ENCODE results near the gene ADCY2. TPM values are rescaled to one million over a fixed set of nuclear protein-coding genes. Genes with fewer than 3 reads are reported as not detected.

Gene ADCY2
- polyA plus RNA-seq (2012; ENCODE audit: missing spikeins), result not detected

DNA sequence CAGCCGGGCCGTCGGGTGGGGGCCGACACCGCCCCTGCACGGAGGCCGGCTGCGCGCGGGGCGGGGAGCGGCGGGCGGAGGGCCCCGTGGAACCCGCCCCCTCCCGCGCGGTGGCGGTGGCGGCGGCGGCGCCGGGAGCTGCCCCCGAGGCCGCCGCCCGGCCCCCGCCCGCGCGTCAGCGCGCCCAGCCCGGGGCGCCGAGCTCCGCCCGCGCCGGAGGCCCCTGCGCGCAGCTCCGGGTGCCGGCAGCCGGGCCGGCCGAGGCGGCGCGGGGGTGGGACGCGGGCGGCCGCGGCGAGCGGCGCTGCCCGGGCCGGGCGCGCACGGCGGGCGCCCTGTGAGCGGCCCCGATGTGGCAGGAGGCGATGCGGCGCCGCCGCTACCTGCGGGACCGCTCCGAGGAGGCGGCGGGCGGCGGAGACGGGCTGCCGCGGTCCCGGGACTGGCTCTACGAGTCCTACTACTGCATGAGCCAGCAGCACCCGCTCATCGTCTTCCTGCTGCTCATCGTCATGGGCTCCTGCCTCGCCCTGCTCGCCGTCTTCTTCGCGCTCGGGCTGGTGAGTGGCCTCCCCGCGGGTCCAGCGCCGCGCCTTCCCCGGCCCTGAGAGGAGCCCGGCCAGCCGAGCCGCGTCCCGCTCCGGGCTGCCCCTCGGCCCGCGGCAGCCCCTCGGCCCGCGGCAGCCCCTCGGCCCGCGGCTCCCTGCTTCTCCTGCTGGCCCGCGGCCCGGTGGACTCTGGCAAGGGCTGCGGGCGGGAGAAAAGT is at the start of gene ADCY2:
ADCY2 (plus strand) TSS at position 192 of the 766 bp plus-strand sequence; CDS start at position 351, 159 bp downstream.
- no peak for FAIRE-seq
- no peak for DNase-seq (ENCODE audit: insufficient read length)
- no peak for TF ChIP-seq TAF1 (IDR thresholded peaks at IDR 0.05; ENCODE audit: borderline replicate concordance, low read depth, low read length)
- TF ChIP-seq POLR2AphosphoS5 (IDR thresholded peaks at IDR 0.05; ENCODE audit: low read depth, low read length), result no peak
- no peak for TF ChIP-seq POLR2A (IDR thresholded peaks at IDR 0.05; ENCODE audit: low read depth, low read length)

DNA sequence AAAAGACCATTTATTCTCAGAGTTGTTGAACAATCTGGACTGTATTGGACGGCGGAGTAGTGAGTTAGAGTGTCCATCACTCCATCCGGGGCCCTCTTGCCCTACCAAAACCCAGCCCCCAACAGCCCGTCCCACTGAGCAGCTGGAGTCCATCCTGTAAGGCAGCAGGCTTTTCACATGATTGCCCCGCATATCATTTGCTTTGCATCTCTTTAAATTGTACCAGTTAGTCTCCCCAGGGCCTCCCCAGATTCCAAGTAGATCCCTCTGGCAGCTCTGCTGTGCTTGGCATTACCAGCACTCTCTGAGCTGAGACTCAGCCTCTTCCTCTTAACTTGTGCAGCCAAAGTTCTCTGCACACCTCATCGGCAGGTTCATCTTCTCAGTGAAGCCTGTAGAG is 48.6 kb upstream of the ADCY2 start:
- DNase-seq (ENCODE audit: insufficient read length) (no peak), FAIRE-seq (no peak)
- TF ChIP-seq POLR2AphosphoS5 (IDR thresholded peaks at IDR 0.05; ENCODE audit: low read depth, low read length) (no peak), POLR2A (IDR thresholded peaks at IDR 0.05; ENCODE audit: low read depth, low read length) (no peak), TAF1 (IDR thresholded peaks at IDR 0.05; ENCODE audit: borderline replicate concordance, low read depth, low read length) (no peak)

DNA sequence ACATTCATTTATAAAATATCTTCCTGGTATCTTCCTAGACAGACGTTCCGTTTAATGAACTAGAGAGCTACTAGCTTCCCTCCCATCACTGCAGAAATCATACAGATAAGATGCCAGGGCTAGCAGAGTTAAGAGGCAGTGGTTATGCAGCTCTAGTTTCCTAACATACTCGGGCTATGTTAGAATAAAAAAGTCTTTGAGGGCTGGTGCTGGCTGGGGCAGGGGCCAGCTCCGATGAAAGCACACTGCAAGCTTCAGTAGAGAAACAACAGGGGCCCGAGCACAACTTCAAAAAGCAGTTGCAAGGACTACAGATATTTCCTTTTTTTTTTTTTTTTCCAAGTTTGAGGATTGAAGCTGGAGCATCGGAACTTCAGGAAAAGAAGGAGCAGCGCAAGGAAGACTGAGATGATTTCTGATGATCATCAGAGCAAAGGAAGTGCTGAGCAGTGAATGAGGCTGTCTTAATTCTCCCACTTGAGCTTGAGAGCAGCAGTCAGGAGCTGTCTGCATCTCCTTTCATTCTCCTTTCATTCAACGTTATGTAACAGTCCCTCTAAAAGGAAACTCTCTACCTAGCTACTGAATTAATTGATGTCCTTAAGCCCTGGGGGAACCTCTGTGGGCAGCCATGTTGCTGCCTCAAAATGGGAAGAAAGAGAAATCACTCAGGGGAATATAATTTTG is 47.6 kb upstream of the ADCY2 start:
- FAIRE-seq (no peak), DNase-seq (ENCODE audit: insufficient read length) (no peak)
- TF ChIP-seq POLR2AphosphoS5 (IDR thresholded peaks at IDR 0.05; ENCODE audit: low read depth, low read length) (no peak), TAF1 (IDR thresholded peaks at IDR 0.05; ENCODE audit: borderline replicate concordance, low read depth, low read length) (no peak), POLR2A (IDR thresholded peaks at IDR 0.05; ENCODE audit: low read depth, low read length) (no peak)

DNA sequence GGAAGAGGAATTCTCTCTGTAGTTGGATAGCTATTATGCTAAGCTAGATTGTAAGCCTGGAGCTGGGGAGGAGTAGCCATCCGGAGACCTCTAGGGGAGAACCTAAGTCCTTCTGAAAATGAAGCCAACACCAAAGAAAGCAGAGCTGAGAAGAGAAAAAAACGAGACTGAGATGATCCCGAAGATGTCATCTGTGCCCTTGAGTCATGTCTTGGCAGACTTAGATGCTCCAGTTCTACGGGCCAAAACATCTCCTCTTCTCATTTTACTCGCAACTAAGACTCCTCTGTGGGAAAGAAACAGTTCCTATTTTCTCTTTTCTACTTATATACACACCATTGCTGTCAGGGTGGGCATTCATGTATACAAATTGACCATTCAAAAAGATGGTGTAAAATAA is 34.3 kb upstream of the ADCY2 start:
- FAIRE-seq (no peak), DNase-seq (ENCODE audit: insufficient read length) (no peak)
- no peak for TF ChIP-seq TAF1 (IDR thresholded peaks at IDR 0.05; ENCODE audit: borderline replicate concordance, low read depth, low read length)
- no peak for TF ChIP-seq POLR2AphosphoS5 (IDR thresholded peaks at IDR 0.05; ENCODE audit: low read depth, low read length)
- no peak for TF ChIP-seq POLR2A (IDR thresholded peaks at IDR 0.05; ENCODE audit: low read depth, low read length)

DNA sequence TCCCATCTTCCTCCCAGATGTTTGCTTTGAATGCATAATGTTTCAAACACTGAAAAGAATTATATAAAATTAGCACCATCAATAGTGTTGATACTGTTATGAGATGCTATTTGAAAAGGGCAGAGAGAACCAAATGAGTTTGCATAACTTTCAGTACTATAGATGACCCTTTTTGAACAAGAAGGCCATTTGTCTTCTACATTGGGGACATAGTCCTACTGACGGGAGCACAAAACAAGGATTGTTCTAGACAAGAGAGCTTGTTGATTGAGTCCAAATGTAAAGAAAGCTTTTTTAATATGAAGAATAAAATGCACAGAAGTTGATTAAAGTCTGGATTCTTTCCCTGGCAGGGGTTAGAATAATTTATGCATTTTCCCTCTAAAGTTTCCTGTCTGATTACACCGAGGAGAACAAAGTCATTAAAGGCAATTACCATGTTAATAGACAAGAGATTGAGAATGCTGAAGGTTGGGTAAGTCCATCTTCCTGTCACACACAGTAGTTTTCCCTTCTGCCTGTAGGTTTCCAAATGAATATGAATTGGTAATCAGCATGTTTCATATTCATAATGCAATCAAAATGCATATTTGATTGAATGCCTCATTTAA is 32.8 kb upstream of the ADCY2 start:
- no peak for FAIRE-seq
- TF ChIP-seq TAF1 (IDR thresholded peaks at IDR 0.05; ENCODE audit: borderline replicate concordance, low read depth, low read length) (no peak), POLR2A (IDR thresholded peaks at IDR 0.05; ENCODE audit: low read depth, low read length) (no peak), POLR2AphosphoS5 (IDR thresholded peaks at IDR 0.05; ENCODE audit: low read depth, low read length) (no peak)
- DNase-seq (ENCODE audit: insufficient read length), result no peak

DNA sequence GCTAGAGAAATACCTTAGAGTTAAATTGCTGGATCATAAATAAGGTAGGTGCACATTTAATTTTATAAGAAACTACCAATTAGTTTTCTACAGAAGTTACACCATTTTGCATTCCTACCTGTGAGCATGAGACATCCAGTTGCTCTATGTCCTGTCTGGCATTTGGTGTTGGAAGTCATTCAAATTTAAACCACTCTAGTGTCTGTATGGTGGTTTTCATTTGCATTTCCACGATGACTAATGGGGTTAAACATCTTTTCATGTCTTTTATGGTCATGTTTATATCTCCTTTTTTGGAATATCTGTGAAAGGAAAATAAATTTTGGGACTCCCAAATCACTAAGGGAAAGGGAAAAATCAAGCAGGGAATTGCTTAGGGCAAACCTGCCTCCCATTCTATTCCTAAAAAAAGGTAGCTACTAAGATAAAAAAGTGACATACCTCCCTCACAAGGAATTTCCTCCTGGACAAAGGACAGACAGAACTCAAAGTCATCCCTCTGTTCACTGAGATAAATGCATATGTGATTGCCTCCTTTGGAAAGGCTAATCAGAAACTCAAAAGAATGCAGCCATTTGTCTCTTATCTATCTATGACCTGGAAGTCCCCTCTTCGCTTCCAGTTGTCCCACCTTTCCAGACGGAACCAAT is 31.6 kb upstream of the ADCY2 start:
- TF ChIP-seq POLR2AphosphoS5 (IDR thresholded peaks at IDR 0.05; ENCODE audit: low read depth, low read length), result no peak
- no peak for TF ChIP-seq POLR2A (IDR thresholded peaks at IDR 0.05; ENCODE audit: low read depth, low read length)
- TF ChIP-seq TAF1 (IDR thresholded peaks at IDR 0.05; ENCODE audit: borderline replicate concordance, low read depth, low read length), result no peak
- FAIRE-seq (no peak), DNase-seq (ENCODE audit: insufficient read length) (no peak)

DNA sequence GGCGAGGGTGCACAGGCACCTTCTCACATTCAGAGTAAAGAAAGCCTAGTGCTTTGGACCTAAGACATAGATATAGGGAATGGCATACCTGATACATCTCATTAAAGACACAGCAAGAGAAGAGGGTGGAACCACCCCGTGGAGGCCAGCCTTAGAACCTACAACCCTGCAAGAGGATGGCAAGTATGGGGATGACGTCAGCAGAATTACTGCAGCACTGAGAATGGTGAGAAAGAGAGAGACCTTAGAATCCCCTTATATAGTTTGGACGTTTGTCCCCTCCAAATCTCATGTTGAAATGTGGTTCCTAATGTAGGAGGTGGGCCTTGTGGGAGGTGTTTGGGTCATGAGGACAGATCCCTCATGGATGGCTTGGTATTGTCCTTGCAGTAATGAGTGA is 28.2 kb upstream of the ADCY2 start:
- DNase-seq (ENCODE audit: insufficient read length) (no peak), FAIRE-seq (no peak)
- TF ChIP-seq POLR2A (IDR thresholded peaks at IDR 0.05; ENCODE audit: low read depth, low read length), result no peak
- no peak for TF ChIP-seq POLR2AphosphoS5 (IDR thresholded peaks at IDR 0.05; ENCODE audit: low read depth, low read length)
- TF ChIP-seq TAF1 (IDR thresholded peaks at IDR 0.05; ENCODE audit: borderline replicate concordance, low read depth, low read length), result no peak

DNA sequence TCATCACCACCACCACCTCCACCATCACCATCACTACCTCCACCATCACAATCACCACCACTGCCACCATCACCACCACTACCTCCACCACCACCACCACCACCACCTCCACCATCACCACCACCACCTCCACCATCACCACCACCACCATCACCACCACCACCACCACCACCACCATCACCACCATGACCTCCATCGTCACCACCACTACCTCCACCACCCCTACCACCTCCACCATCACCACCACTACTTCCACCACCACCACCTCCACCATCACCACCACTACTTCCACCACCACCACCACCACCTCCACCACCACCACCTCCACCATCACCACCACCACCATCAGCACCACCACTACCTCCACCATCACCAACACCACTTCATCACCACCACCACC is 23.5 kb upstream of the ADCY2 start:
- no peak for FAIRE-seq
- no peak for DNase-seq (ENCODE audit: insufficient read length)
- TF ChIP-seq TAF1 (IDR thresholded peaks at IDR 0.05; ENCODE audit: borderline replicate concordance, low read depth, low read length) (no peak), POLR2A (IDR thresholded peaks at IDR 0.05; ENCODE audit: low read depth, low read length) (no peak), POLR2AphosphoS5 (IDR thresholded peaks at IDR 0.05; ENCODE audit: low read depth, low read length) (no peak)

DNA sequence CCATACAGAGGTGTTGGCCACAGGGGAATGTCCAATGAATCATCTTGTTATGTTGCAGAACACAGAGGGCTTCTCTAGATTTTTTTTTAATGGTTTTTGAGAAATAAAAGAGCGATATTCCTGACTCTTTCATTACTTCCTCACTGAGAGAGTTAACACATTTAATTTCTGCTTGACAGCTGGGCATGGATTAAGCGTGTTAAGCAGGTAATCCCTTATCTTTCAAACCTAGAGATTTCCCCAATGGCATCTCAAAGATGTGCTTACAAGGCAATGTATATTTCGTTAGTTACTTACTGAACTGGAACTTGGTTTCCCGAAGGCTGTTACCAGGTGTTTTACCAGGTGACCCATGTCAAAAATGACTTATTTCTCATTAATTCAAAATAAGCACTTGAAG is 21.8 kb upstream of the ADCY2 start:
- DNase-seq (ENCODE audit: insufficient read length) (no peak), FAIRE-seq (no peak)
- TF ChIP-seq POLR2A (IDR thresholded peaks at IDR 0.05; ENCODE audit: low read depth, low read length) (no peak), POLR2AphosphoS5 (IDR thresholded peaks at IDR 0.05; ENCODE audit: low read depth, low read length) (no peak), TAF1 (IDR thresholded peaks at IDR 0.05; ENCODE audit: borderline replicate concordance, low read depth, low read length) (no peak)

DNA sequence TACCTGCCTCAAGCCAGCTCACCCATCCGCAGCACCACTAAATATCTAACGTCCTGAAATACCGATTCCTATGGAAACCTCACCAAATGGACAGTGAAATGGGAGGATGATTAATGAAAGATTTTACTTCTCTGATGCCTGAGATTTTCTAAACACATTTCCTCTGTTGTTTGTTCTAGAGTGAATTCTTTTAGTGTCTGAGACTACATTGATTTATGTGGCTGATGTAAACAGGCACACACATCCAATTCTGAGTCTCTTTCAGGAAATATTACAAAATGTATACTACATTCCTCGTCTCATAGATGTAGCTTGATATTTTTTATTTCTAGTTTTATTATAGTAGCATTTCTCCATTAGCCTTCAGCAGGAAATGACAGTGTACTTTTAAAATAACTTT is 20.5 kb upstream of the ADCY2 start:
- FAIRE-seq (no peak), DNase-seq (ENCODE audit: insufficient read length) (no peak)
- TF ChIP-seq POLR2A (IDR thresholded peaks at IDR 0.05; ENCODE audit: low read depth, low read length), result no peak
- TF ChIP-seq TAF1 (IDR thresholded peaks at IDR 0.05; ENCODE audit: borderline replicate concordance, low read depth, low read length), result no peak
- no peak for TF ChIP-seq POLR2AphosphoS5 (IDR thresholded peaks at IDR 0.05; ENCODE audit: low read depth, low read length)

DNA sequence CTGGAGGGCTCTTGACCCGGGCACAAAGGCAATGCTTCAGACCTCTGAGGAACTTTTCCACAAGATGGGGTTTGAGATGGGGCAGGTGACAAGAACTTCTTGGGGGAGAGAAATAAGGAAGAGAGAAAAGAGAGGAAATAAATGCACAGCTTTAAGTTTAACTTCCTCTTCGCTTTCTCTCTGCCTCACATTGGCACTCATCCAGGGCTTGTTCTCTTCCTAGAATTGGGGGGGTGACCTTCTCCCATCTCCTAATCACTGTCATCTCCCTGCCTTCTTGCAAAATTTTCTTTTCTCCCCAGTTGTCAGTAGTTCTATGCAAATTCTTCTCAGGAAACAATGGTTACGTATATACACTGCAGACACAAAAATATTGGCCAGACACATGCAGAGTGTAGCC is 19.1 kb upstream of the ADCY2 start:
- TF ChIP-seq POLR2A (IDR thresholded peaks at IDR 0.05; ENCODE audit: low read depth, low read length) (no peak), POLR2AphosphoS5 (IDR thresholded peaks at IDR 0.05; ENCODE audit: low read depth, low read length) (no peak), TAF1 (IDR thresholded peaks at IDR 0.05; ENCODE audit: borderline replicate concordance, low read depth, low read length) (no peak)
- DNase-seq (ENCODE audit: insufficient read length) (no peak), FAIRE-seq (no peak)

Data from GM12892 (cell line).